ENCODE measurements around the gene MED23. TPM values are rescaled to one million over a fixed set of nuclear protein-coding genes. Genes with fewer than 3 reads are reported as not detected.

MED23 gene
- total and polyA plus RNA-seq, 2 donors (not counting 1 experiment from before 2014, with no cell fraction given): 25.1 to 27.4 TPM

DNA sequence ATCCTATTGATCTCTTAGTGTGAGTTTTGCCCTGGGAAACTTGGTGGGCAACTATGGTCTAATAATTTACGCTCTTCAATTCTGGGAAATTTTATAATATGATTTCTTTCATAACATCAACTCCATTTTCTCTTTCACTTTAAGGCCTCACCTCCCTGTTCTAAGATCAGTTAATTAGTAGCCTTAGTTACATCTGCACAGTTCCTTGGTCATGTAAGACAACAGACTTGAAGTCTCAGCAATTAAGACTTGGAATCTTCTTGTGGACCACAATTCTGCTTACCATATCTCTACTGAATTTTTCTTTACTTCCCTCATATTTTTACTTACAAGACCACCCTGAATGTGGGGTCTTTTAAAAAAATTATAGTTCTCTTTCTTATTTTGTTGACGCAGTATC is 17.8 kb upstream of the MED23 start:
- no peaks in the 10 kb centered on the region for H3K36me3 ChIP-seq (ENCODE audit: control insufficient read depth, insufficient read depth, low read length)
- no peaks in the 10 kb centered on the region for H3K9me3 ChIP-seq (ENCODE audit: control insufficient read depth, insufficient read depth, low read depth, low read length)
- no peak overlapping the region for H3K27ac ChIP-seq (ENCODE audit: insufficient read depth, low read length)
- DNase-seq (ENCODE audit: low read depth in 2 of 2): no peak
- TF ChIP-seq, protein P1, sequence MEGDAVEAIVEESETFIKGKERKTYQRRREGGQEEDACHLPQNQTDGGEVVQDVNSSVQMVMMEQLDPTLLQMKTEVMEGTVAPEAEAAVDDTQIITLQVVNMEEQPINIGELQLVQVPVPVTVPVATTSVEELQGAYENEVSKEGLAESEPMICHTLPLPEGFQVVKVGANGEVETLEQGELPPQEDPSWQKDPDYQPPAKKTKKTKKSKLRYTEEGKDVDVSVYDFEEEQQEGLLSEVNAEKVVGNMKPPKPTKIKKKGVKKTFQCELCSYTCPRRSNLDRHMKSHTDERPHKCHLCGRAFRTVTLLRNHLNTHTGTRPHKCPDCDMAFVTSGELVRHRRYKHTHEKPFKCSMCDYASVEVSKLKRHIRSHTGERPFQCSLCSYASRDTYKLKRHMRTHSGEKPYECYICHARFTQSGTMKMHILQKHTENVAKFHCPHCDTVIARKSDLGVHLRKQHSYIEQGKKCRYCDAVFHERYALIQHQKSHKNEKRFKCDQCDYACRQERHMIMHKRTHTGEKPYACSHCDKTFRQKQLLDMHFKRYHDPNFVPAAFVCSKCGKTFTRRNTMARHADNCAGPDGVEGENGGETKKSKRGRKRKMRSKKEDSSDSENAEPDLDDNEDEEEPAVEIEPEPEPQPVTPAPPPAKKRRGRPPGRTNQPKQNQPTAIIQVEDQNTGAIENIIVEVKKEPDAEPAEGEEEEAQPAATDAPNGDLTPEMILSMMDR (conservative IDR thresholded peaks at IDR 0.05 in 1 of 2, IDR thresholded peaks at IDR 0.05 in 1 of 2; ENCODE audit: low read depth in 1 of 2, low read length in 2 of 2): no peak
- TF ChIP-seq EZH2 (IDR thresholded peaks at IDR 0.05; ENCODE audit: low read length, missing control alignments): no peak
- H3K4me3 ChIP-seq (replicated peaks in 1 of 4; ENCODE audit: control extremely low read depth in 1 of 4, insufficient read depth in 1 of 4, low read depth in 3 of 4, low read length in 4 of 4): no peak overlapping the region
- no peaks in the 10 kb centered on the region for H4K20me1 ChIP-seq (ENCODE audit: control insufficient read depth, extremely low read depth, insufficient read depth, low read length)
- H3K4me2 ChIP-seq (ENCODE audit: extremely low read depth, insufficient read depth, low read length): no peak overlapping the region
- no peak overlapping the region for H2AFZ ChIP-seq (ENCODE audit: low read length)
- H3K27me3 ChIP-seq (ENCODE audit: control insufficient read depth, insufficient read depth, low read length): no peaks in the 10 kb centered on the region
- H3K79me2 ChIP-seq (ENCODE audit: control insufficient read depth, insufficient read depth, low read length): no peaks in the 10 kb centered on the region
- H3K4me1 ChIP-seq (ENCODE audit: control insufficient read depth, extremely low read depth, insufficient read depth, low read length): no peaks in the 10 kb centered on the region
- no peak overlapping the region for H3K9ac ChIP-seq (ENCODE audit: insufficient read depth, low read length)

DNA sequence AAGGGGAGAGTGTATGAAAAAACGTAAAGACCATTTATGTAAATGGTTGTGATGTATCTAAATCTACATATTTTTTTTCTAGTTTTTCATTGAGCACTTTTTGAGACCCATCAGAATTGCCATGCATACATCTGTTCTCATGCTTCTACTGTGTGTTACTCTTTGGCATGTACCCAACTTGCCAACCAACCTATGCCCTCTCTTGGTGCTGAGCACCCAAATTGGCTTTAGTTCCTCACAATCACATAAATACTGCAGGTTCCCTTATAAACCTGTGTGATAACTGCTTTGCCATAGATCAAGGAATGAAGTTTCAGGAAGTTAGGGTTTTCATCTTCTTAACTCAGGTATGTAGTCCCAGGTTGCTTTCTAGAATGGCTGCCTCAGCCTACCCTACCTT is 16.9 kb upstream of the MED23 start:
- H3K9ac ChIP-seq (ENCODE audit: insufficient read depth, low read length): no peak overlapping the region
- H3K79me2 ChIP-seq (ENCODE audit: control insufficient read depth, insufficient read depth, low read length): no peaks in the 10 kb centered on the region
- H3K4me1 ChIP-seq (ENCODE audit: control insufficient read depth, extremely low read depth, insufficient read depth, low read length): no peaks in the 10 kb centered on the region
- no peak overlapping the region for H3K4me2 ChIP-seq (ENCODE audit: extremely low read depth, insufficient read depth, low read length)
- no peak overlapping the region for H3K27ac ChIP-seq (ENCODE audit: insufficient read depth, low read length)
- DNase-seq (ENCODE audit: low read depth in 2 of 2): no peak
- no peaks in the 10 kb centered on the region for H3K27me3 ChIP-seq (ENCODE audit: control insufficient read depth, insufficient read depth, low read length)
- TF ChIP-seq, protein P1 (conservative IDR thresholded peaks at IDR 0.05 in 1 of 2, IDR thresholded peaks at IDR 0.05 in 1 of 2; ENCODE audit: low read depth in 1 of 2, low read length in 2 of 2): no peak
- no peak for TF ChIP-seq EZH2 (IDR thresholded peaks at IDR 0.05; ENCODE audit: low read length, missing control alignments)
- no peaks in the 10 kb centered on the region for H3K36me3 ChIP-seq (ENCODE audit: control insufficient read depth, insufficient read depth, low read length)
- H3K9me3 ChIP-seq (ENCODE audit: control insufficient read depth, insufficient read depth, low read depth, low read length): no peaks in the 10 kb centered on the region
- H3K4me3 ChIP-seq (replicated peaks in 1 of 4; ENCODE audit: control extremely low read depth in 1 of 4, insufficient read depth in 1 of 4, low read depth in 3 of 4, low read length in 4 of 4): no peak overlapping the region
- no peak overlapping the region for H2AFZ ChIP-seq (ENCODE audit: low read length)
- no peaks in the 10 kb centered on the region for H4K20me1 ChIP-seq (ENCODE audit: control insufficient read depth, extremely low read depth, insufficient read depth, low read length)

DNA sequence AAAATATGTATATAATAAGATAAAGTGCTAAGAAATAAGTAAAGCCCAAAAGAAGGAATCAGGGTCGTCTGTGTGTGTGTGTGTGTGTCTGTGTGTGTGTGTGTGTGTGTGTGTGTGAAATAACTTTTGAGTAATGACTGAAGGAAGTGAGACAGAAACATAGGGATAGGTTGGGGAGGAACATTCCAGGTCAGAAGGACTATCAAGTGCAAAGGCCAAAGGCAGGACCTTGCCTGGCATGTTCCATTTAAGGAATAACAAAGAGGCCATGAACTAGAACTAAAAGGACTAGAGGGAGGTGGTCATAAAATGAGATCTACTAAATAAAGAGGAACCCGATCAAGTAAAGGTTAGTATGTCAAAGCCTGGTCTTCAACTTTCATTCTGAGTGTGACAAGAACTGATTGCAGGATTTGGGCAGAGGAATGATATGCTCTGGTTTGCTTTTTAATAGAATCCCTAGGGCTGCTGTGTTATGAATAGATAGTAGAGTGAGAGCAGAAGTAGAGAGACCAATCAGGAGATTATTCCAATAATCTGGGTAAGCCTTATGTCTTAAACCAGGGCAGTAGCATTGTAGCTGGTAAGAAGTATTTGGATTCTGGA is 15.9 kb upstream of the MED23 start:
- no peak overlapping the region for H2AFZ ChIP-seq (ENCODE audit: low read length)
- no peaks in the 10 kb centered on the region for H4K20me1 ChIP-seq (ENCODE audit: control insufficient read depth, extremely low read depth, insufficient read depth, low read length)
- DNase-seq (ENCODE audit: low read depth in 2 of 2): no peak
- H3K4me2 ChIP-seq (ENCODE audit: extremely low read depth, insufficient read depth, low read length): no peak overlapping the region
- no peaks in the 10 kb centered on the region for H3K36me3 ChIP-seq (ENCODE audit: control insufficient read depth, insufficient read depth, low read length)
- TF ChIP-seq EZH2 (IDR thresholded peaks at IDR 0.05; ENCODE audit: low read length, missing control alignments): no peak
- TF ChIP-seq, protein P1 (conservative IDR thresholded peaks at IDR 0.05 in 1 of 2, IDR thresholded peaks at IDR 0.05 in 1 of 2; ENCODE audit: low read depth in 1 of 2, low read length in 2 of 2): no peak
- H3K79me2 ChIP-seq (ENCODE audit: control insufficient read depth, insufficient read depth, low read length): no peaks in the 10 kb centered on the region
- no peak overlapping the region for H3K4me3 ChIP-seq (replicated peaks in 1 of 4; ENCODE audit: control extremely low read depth in 1 of 4, insufficient read depth in 1 of 4, low read depth in 3 of 4, low read length in 4 of 4)
- H3K9me3 ChIP-seq (ENCODE audit: control insufficient read depth, insufficient read depth, low read depth, low read length): no peaks in the 10 kb centered on the region
- no peak overlapping the region for H3K27ac ChIP-seq (ENCODE audit: insufficient read depth, low read length)
- no peaks in the 10 kb centered on the region for H3K27me3 ChIP-seq (ENCODE audit: control insufficient read depth, insufficient read depth, low read length)
- no peaks in the 10 kb centered on the region for H3K4me1 ChIP-seq (ENCODE audit: control insufficient read depth, extremely low read depth, insufficient read depth, low read length)
- H3K9ac ChIP-seq (ENCODE audit: insufficient read depth, low read length): no peak overlapping the region

Data from fibroblast of lung (primary cell).